Fibroblast of villous mesenchyme (primary cell): ENCODE measurements around the gene C3. TPM values are rescaled to one million over a fixed set of nuclear protein-coding genes. Genes with fewer than 3 reads are reported as not detected.

Experiments used
- DNase-seq: peaks from one replicate; pipeline ENCODE4 v3.0.0-alpha.2; 2010; ENCODE audit warnings: low read depth
- H3K4me3 ChIP-seq: 2 replicates; pipeline ENCODE4 v1.5.1; 2011; ENCODE audit warnings: low read depth, mild to moderate bottlenecking, low read length
- CTCF ChIP-seq: IDR thresholded peaks from 2 replicates; pipeline ENCODE4 v1.5.1; 2012; ENCODE audit warnings: low read depth, mild to moderate bottlenecking, low read length; ENCODE audit not compliant: insufficient read depth
- total RNA-seq: library from RNA; depleted of rRNA; stranded (reverse); fragments of >200 nt; gene quantifications from 2 replicates; pipeline ENCODE4 v1.2.3, GENCODE V29; 2012

Gene C3
- total RNA-seq, 1 donor, result 76.0 TPM

GRCh38 chr19:6730153-6730804 is 9.8 kb upstream of the C3 start:
- DNase-seq, result no peak
- TF ChIP-seq CTCF, result no peak
- H3K4me3 ChIP-seq, result no peak overlapping the region

GRCh38 chr19:6729573-6730152 is 9.2 kb upstream of the C3 start:
- TF ChIP-seq CTCF, result no peak
- DNase-seq, result no peak
- H3K4me3 ChIP-seq, result no peak overlapping the region

- no peak overlapping the region for H3K4me3 ChIP-seq
- DNase-seq, result no peak
- no peak for TF ChIP-seq CTCF
Measured at GRCh38 chr19:6728346-6728745, 7.9 kb upstream of the C3 start.

GRCh38 chr19:6725513-6726231 is 5.2 kb upstream of the C3 start:
- TF ChIP-seq CTCF, result no peak
- DNase-seq, result no peak
- H3K4me3 ChIP-seq, result no peak overlapping the region

GRCh38 chr19:6724631-6725492 is 4.4 kb upstream of the C3 start:
- no peak for DNase-seq
- no peak for TF ChIP-seq CTCF
- H3K4me3 ChIP-seq, result no peak overlapping the region

- H3K4me3 ChIP-seq, result no peak overlapping the region
- TF ChIP-seq CTCF, result no peak
- no peak for DNase-seq
Measured at GRCh38 chr19:6723738-6724137, 3.3 kb upstream of the C3 start.
